SK-N-SH (cell line): ENCODE data around the gene CDK10. TPM values are rescaled to one million over a fixed set of nuclear protein-coding genes. Genes with fewer than 3 reads are reported as not detected.

Source experiments
- CTCF ChIA-PET: fragments of 300-600, 350-600 bp; formaldehyde crosslinking; extraction: SDS; loops from one replicate; lab custom pipeline; 2021; lab: Yijun Ruan, JAX
- POLR2A ChIA-PET: fragments of 350-600 bp; sonication (Branson Sonifier 250); formaldehyde crosslinking; extraction: SDS; loops from one replicate; lab custom pipeline; 2020; ENCODE audit warnings: antibody characterized with exemption, inconsistent platforms; lab: Yijun Ruan, JAX
- DNase-seq: peaks from one replicate; pipeline ENCODE4 v3.0.0; 2012
- H2AFZ ChIP-seq: fragments of 200-600 bp; sonication (generic); 2 replicates; pipeline ENCODE4 v1.8.1; 2016; ENCODE audit warnings: antibody characterized with exemption, mild to moderate bottlenecking, low read depth
- H3F3A ChIP-seq: fragments of 200-600 bp; sonication (generic); replicated peaks from 2 replicates; pipeline ENCODE3; 2016; ENCODE audit warnings: antibody characterized with exemption, mild to moderate bottlenecking; ENCODE audit not compliant: insufficient read depth
- H3K27ac ChIP-seq, 2 experiments: fragments of 200-500 bp in 1 of 2; fragments of 200-600 bp in 1 of 2; sonication (Bioruptor generic) in 1 of 2; sonication (generic), shearing (Covaris generic) in 1 of 2; 2 replicates each; pipeline versions ENCODE4 v1.5.1 to v1.6.1; 2014 to 2016; ENCODE audit warnings: low read depth in 2 of 2, inconsistent platforms in 1 of 2, low read length in 1 of 2, mild to moderate bottlenecking in 1 of 2, mixed read lengths in 1 of 2
- H3K27me3 ChIP-seq: fragments of 200-600 bp; sonication (generic), shearing (Covaris generic); 2 replicates; pipeline ENCODE4 v1.6.1; 2016; ENCODE audit warnings: mixed run types; ENCODE audit not compliant: insufficient read depth
- H3K36me3 ChIP-seq, 2 experiments: fragments of 200-500 bp in 1 of 2; fragments of 200-600 bp in 1 of 2; sonication (Bioruptor generic) in 1 of 2; sonication (generic) in 1 of 2; replicated peaks in 1 of 2; 2 replicates each; pipeline versions ENCODE3 to v1.5.1; 2014 to 2016; ENCODE audit warnings: low read length in 1 of 2, mild to moderate bottlenecking in 1 of 2; ENCODE audit not compliant: insufficient read depth in 2 of 2, control insufficient read depth in 1 of 2
- H3K4me1 ChIP-seq, 2 experiments: fragments of 200-500 bp in 1 of 2; fragments of 200-600 bp in 1 of 2; sonication (Bioruptor generic) in 1 of 2; sonication (generic), shearing (Covaris generic) in 1 of 2; 2 replicates each; pipeline versions ENCODE4 v1.5.1 to v1.6.1; 2014 to 2016; ENCODE audit warnings: low read depth in 1 of 2, low read length in 1 of 2, mixed run types in 1 of 2; ENCODE audit not compliant: insufficient read depth in 2 of 2, control insufficient read depth in 1 of 2
- H3K4me2 ChIP-seq: fragments of 200-600 bp; sonication (generic), shearing (Covaris generic); 2 replicates; pipeline ENCODE4 v1.6.1; 2017; ENCODE audit warnings: mixed run types
- H3K4me3 ChIP-seq, 2 experiments: fragments of 200-500 bp in 1 of 2; fragments of 200-600 bp in 1 of 2; sonication (Bioruptor generic) in 1 of 2; sonication (generic), shearing (Covaris generic) in 1 of 2; 2 replicates each; pipeline versions ENCODE4 v1.5.1 to v1.8.1; 2014 to 2016; ENCODE audit warnings: low read depth in 2 of 2, inconsistent platforms in 1 of 2, low read length in 1 of 2, mild to moderate bottlenecking in 1 of 2, mixed read lengths in 1 of 2, moderate library complexity in 1 of 2
- H3K79me2 ChIP-seq: fragments of 200-600 bp; sonication (generic); 2 replicates; pipeline ENCODE4 v1.8.1; 2017; ENCODE audit warnings: mild to moderate bottlenecking; ENCODE audit not compliant: insufficient read depth
- H3K9ac ChIP-seq: fragments of 200-600 bp; sonication (generic); 2 replicates; pipeline ENCODE4 v1.6.1; 2017; ENCODE audit warnings: mixed run types
- H3K9me2 ChIP-seq: fragments of 200-600 bp; sonication (generic); 2 replicates; pipeline ENCODE4 v1.6.1; 2017; ENCODE audit warnings: mixed run types
- H3K9me3 ChIP-seq: fragments of 200-600 bp; sonication (generic); 2 replicates; pipeline ENCODE4 v1.6.1; 2017; ENCODE audit warnings: mixed run types, mild to moderate bottlenecking, moderate library complexity
- H4K20me1 ChIP-seq: fragments of 200-600 bp; sonication (generic); 2 replicates; pipeline ENCODE4 v1.6.1; 2017; ENCODE audit warnings: mild to moderate bottlenecking, mixed run types; ENCODE audit not compliant: insufficient read depth
- CTCF ChIP-seq: fragments of 200-600 bp; sonication (generic); IDR thresholded peaks from 2 replicates; pipeline ENCODE4 v1.6.1; 2017; ENCODE audit warnings: antibody characterized with exemption, mild to moderate bottlenecking, moderate library complexity
- ELF1 ChIP-seq: IDR thresholded peaks from 2 replicates; pipeline ENCODE4 v1.4.0; 2012
- EZH2phosphoT487 ChIP-seq: fragments of 200-600 bp; sonication (generic); IDR thresholded peaks from 2 replicates; pipeline ENCODE4 v1.6.1; 2017; ENCODE audit warnings: low read depth, mixed run types, mild to moderate bottlenecking, antibody characterized with exemption, moderate library complexity, borderline replicate concordance
- NFIC ChIP-seq: IDR thresholded peaks from 2 replicates; pipeline ENCODE4 v1.4.0; 2012; ENCODE audit warnings: borderline replicate concordance
- RFX5 ChIP-seq: IDR thresholded peaks from 2 replicates; pipeline ENCODE4 v1.6.1; 2012; ENCODE audit warnings: mild to moderate bottlenecking, improper control_type of control experiment, low read length
- SMC3 ChIP-seq: IDR thresholded peaks from 2 replicates; pipeline ENCODE4 v1.6.1; 2012; ENCODE audit warnings: low read depth, low read length, improper control_type of control experiment
- WGBS: methylation state at CpG from one replicate; pipeline ENCODE4 v1.1.6; 2017; ENCODE audit warnings: low lambda C conversion rate; 5-methylcytosine and 5-hydroxymethylcytosine counted together
- polyA plus RNA-seq, 3 experiments: library from polyadenylated mRNA; depleted of rRNA; stranded (reverse); fragments of >200 nt; gene quantifications; 2 replicates each; pipeline ENCODE4 v1.2.3, GENCODE V29; 2012

The CDK10 gene
- polyA plus RNA-seq, 1 of the 3 experiments (the other 2 are of a cell fraction) = 84.7 TPM

- Histone ChIP-seq H3K4me1 (peaks cover 21 to 25% of the 10 kb centered on the region in 2 experiments; a peak in 3 of 4 replicates), H4K20me1 (peaks cover 35% of the 10 kb centered on the region), H3K27ac (no peak overlapping the region), H3K9me3 (no peaks in the 10 kb centered on the region), H3F3A (peaks cover 15% of the 10 kb centered on the region), H3K9ac (no peak overlapping the region), H3K9me2 (no peaks in the 10 kb centered on the region), H2AFZ (no peak overlapping the region), H3K4me2 (peak overlapping the region; percentile 96; the same call in 1 of the 2 replicates), H3K27me3 (no peaks in the 10 kb centered on the region), H3K79me2 (peaks cover 69% of the 10 kb centered on the region), H3K4me3 (no peak overlapping the region), H3K36me3 (peaks cover 21 to 24% of the 10 kb centered on the region in 2 experiments)
- WGBS = 86% methylated on average over 12 of the region's 30 CpGs
- peak; percentile 26; the same call in 1 of the 2 replicates for TF ChIP-seq NFIC
- TF ChIP-seq EZH2phosphoT487 = no peak
- TF ChIP-seq RFX5 = no peak
- ChIA-PET POLR2A (interaction anchor here (1.2 kb wide), 1 partner anchor 18 kb away, joined by 5 read pairs; no protein-coding TSS in a partner anchor), CTCF (interaction anchor here (0.9 to 3.4 kb wide), 5 partner anchors 14 to 187 kb away, joined by 3 to 13 read pairs (median 6); no protein-coding TSS in a partner anchor)
- DNase-seq = peak; percentile 54
These were observed 37.1 kb downstream of the CDK10 start for GRCh38 chr16:89723279-89724250.

DNA sequence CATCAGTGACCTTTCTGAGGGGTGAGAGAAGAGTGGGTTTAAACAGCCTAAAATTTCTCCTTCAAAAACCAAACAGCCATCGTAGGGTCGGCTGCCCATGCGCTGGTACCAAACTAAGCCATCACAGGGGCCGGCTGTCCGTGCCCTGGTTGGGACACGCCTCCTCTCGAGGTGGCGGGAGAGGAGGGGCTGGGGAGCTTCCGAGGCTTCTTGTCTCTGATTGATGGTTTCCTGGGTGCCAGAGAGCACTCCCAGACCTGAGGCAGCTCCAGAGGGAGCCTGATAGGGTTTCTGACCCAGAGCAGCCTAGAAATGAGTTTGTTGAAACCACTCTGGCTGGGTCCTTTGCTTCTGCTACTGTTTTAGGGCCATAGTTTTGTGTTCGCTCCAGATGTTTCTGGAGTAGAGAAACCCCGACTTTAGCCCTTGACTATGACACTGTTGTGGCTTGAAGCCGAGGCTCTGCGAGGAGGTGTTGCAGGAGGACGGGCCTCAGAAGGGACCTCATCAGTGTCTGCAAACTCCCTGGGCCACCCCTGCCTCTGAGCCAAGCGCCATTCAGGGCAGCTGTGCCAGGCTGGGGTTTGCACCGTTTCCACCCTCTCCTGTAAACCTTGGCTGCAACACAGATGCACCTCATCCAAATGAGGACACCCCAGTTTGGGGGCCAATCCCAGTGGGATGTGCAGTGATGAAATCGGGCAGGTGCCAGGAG, 41.1 kb downstream of the CDK10 start:
- Histone ChIP-seq H3F3A (no peaks in the 10 kb centered on the region), H2AFZ (no peak overlapping the region), H3K4me1 (peaks cover 6 to 14% of the 10 kb centered on the region in 2 experiments; a peak in 2 of 4 replicates), H3K4me2 (no peak overlapping the region), H3K27ac (no peak overlapping the region), H3K4me3 (no peak overlapping the region), H3K9me3 (no peaks in the 10 kb centered on the region)
- POLR2A ChIA-PET = interaction anchor here (0.6 to 0.9 kb wide), 2 partner anchors 15 to 146 kb away, joined by 4 to 5 read pairs; no protein-coding TSS in a partner anchor
- CTCF ChIA-PET = interaction anchor here (1.3 kb wide), 1 partner anchor 24 kb away, joined by 3 read pairs; no protein-coding TSS in a partner anchor
- TF ChIP-seq ELF1 = no peak
- no peak for TF ChIP-seq NFIC
- no peak for TF ChIP-seq SMC3
- TF ChIP-seq CTCF = no peak
- TF ChIP-seq, all 33 proteins: peak for 0
- H4K20me1 ChIP-seq = peaks cover 30% of the 10 kb centered on the region
- DNase-seq = no peak
- H3K36me3 ChIP-seq = peaks cover 37 to 47% of the 10 kb centered on the region in 2 experiments
- no peaks in the 10 kb centered on the region for H3K9me2 ChIP-seq
- H3K27me3 ChIP-seq = no peaks in the 10 kb centered on the region
- WGBS = 96% methylated on average over 15 of the region's 17 CpGs
- no peak overlapping the region for H3K9ac ChIP-seq
- peaks cover 53% of the 10 kb centered on the region for H3K79me2 ChIP-seq
